Measurements from ENCODE around the gene NDUFV1.
"Not testable (repeated sequence)": the region's sequence is repeated elsewhere in the genome, so short reads cannot be mapped to it uniquely, and the experiment has no call there.

Gene NDUFV1

GRCh38 chr11:67607507-67607906, 771 bp downstream of the NDUFV1 start:
- H3K4me3 ChIP-seq (ENCODE audit: low read length), result peak overlapping the region; percentile 94
- no peak for DNase-seq (ENCODE audit: low read depth, low spot score)

GRCh38 chr11:67608486-67608885, 1.8 kb downstream of the NDUFV1 start:
- no peak for DNase-seq (ENCODE audit: low read depth, low spot score)
- no peak overlapping the region for H3K4me3 ChIP-seq (ENCODE audit: low read length)

GRCh38 chr11:67609316-67609715, 2.6 kb downstream of the NDUFV1 start:
- DNase-seq (ENCODE audit: low read depth, low spot score), result no peak
- H3K4me3 ChIP-seq (ENCODE audit: low read length), result no peak overlapping the region

- no peak for DNase-seq (ENCODE audit: low read depth, low spot score)
- no peak overlapping the region for H3K4me3 ChIP-seq (ENCODE audit: low read length)
Observed at GRCh38 chr11:67610302-67610868, 3.6 kb downstream of the NDUFV1 start.

GRCh38 chr11:67611165-67611564, 4.4 kb downstream of the NDUFV1 start:
- H3K4me3 ChIP-seq (ENCODE audit: low read length), result no peak overlapping the region
- no peak for DNase-seq (ENCODE audit: low read depth, low spot score)

GRCh38 chr11:67611704-67612587, 5.2 kb downstream of the NDUFV1 start:
- DNase-seq (ENCODE audit: low read depth, low spot score), result no peak
- no peak overlapping the region for H3K4me3 ChIP-seq (ENCODE audit: low read length)

GRCh38 chr11:67612751-67613150, 6.0 kb downstream of the NDUFV1 start:
- H3K4me3 ChIP-seq (ENCODE audit: low read length), result no peak overlapping the region
- DNase-seq (ENCODE audit: low read depth, low spot score), result no peak

GRCh38 chr11:67613313-67613959, 6.7 kb downstream of the NDUFV1 start:
- peak overlapping the region; percentile 52 for H3K4me3 ChIP-seq (ENCODE audit: low read length)
- DNase-seq (ENCODE audit: low read depth, low spot score), result no peak

- DNase-seq (ENCODE audit: low read depth, low spot score), result peak; percentile 90
- H3K4me3 ChIP-seq (ENCODE audit: low read length), result peak overlapping the region; percentile 52
Observed at GRCh38 chr11:67613960-67614715, 7.4 kb downstream of the NDUFV1 start.

- peak; percentile 45 for DNase-seq (ENCODE audit: low read depth, low spot score)
- H3K4me3 ChIP-seq (ENCODE audit: low read length), result peak overlapping the region; percentile 52; the same call in 1 of the 2 replicates
Observed at GRCh38 chr11:67614730-67615714, 8.3 kb downstream of the NDUFV1 start.

- DNase-seq (ENCODE audit: low read depth, low spot score), result no peak
- H3K4me3 ChIP-seq (ENCODE audit: low read length), result no peak overlapping the region
Observed at GRCh38 chr11:67615728-67616430, 9.1 kb downstream of the NDUFV1 start.

- H3K4me3 ChIP-seq (ENCODE audit: low read length), result no peak overlapping the region
- DNase-seq (ENCODE audit: low read depth, low spot score), result no peak
Observed at GRCh38 chr11:67616431-67617242, 9.9 kb downstream of the NDUFV1 start.

GRCh38 chr11:67617243-67617953, 10.7 kb downstream of the NDUFV1 start:
- H3K4me3 ChIP-seq (ENCODE audit: low read length), result no peak overlapping the region
- DNase-seq (ENCODE audit: low read depth, low spot score), result no peak

GRCh38 chr11:67618901-67619659, 12.3 kb downstream of the NDUFV1 start:
- H3K4me3 ChIP-seq (ENCODE audit: low read length), result not testable (repeated sequence)

GRCh38 chr11:67619683-67620618, 13.2 kb downstream of the NDUFV1 start:
- DNase-seq (ENCODE audit: low read depth, low spot score); H3K4me3 ChIP-seq (ENCODE audit: low read length): not testable (repeated sequence)

More at GRCh38 chr11:67618901-67619659, 12.3 kb downstream of the NDUFV1 start:
- DNase-seq (ENCODE audit: low read depth, low spot score), result not testable (repeated sequence)
